RPMI7951 (cell line): ENCODE results near the gene HPSE2. TPM values are rescaled to one million over a fixed set of nuclear protein-coding genes. Genes with fewer than 3 reads are reported as not detected.

Experiments
- DNase-seq: peaks from one replicate; pipeline ENCODE4 v3.0.0-alpha.2; 2012; ENCODE audit warnings: low read depth
- total RNA-seq: library from RNA; depleted of rRNA; stranded (reverse); fragments of >200 nt; shearing (Covaris generic); gene quantifications from 2 replicates; pipeline ENCODE4 v1.2.3, GENCODE V29; 2014

Gene HPSE2
- total RNA-seq, 1 experiment from 2014 or later: not detected

DNA sequence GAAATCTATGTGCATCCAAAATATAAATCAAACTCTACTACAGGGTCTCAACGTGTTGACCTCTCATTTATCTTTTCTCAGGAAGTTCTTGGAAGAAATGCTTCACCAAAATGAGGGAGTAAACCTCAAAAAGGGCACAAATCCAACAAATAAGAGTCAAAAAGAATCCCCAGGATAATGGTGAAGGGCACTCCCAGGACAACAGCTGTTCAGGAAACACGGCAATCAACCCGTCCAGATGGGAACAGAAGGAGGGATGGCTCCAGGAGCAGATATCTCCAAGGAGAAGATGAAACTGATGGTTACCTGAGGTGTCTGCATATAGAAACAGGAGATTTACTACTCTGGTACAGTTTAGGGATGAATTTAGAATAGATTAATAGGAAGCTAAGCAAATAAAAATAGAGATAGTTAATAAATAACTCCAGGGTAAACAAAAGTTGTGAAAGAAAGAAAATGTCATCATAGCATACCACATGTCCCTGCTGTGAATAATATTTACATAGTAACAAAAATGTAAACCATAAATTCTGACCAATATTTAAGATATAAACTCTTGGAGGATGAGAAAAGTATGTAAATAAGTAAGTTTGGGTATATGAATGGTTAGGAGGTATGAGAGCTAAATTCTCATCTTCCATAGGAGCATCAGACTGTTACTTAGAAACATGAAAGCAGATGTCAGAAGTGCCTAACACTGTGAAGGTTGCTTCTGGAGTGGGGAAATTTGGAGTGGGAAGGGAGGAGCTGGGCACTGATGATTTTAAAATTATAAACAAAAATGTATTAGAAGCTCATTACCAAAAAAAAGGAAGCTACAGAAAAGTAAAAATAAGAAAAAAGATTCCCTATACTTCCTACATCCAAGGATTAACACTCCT, 551.4 kb downstream of the HPSE2 start:
- no peak for DNase-seq

DNA sequence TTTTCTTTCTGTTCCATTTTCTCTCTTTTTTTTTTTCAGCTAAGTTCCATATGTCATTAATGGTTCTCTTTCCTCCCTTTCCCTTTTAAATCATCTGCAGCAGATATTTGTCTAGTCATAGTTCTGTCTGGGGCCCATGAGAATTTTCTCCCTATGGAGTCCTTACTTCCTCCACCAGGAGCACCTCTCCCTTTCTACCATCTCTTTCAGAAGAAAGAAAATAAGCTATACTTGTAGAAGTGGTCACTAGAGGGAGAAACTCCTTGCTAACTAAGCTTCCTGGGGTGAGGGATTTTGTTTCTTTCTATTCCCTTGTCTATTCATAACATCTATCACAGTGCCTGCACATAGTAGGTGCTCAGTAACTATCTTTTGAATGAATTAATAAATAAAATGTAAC, 558.8 kb downstream of the HPSE2 start:
- DNase-seq: no peak

DNA sequence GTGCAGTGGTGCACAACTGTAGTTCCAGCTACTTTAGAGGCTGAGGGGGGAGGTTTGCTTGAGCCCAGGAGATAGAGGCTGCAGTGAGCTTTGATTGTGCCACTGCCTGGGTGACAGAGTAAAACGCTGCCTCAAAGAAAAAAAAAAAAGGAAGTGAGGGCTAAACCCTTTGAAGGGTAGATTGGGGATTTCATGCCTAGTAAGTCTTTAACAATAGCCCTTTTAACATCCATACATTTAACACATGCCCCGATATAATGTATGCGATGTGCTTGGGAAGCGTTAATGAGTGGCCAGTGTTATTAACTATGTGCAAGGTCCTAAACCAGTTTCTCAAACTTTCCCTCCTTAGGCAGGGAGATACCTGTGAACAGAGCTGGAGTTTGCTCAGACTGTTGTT, 559.8 kb downstream of the HPSE2 start:
- DNase-seq: no peak

DNA sequence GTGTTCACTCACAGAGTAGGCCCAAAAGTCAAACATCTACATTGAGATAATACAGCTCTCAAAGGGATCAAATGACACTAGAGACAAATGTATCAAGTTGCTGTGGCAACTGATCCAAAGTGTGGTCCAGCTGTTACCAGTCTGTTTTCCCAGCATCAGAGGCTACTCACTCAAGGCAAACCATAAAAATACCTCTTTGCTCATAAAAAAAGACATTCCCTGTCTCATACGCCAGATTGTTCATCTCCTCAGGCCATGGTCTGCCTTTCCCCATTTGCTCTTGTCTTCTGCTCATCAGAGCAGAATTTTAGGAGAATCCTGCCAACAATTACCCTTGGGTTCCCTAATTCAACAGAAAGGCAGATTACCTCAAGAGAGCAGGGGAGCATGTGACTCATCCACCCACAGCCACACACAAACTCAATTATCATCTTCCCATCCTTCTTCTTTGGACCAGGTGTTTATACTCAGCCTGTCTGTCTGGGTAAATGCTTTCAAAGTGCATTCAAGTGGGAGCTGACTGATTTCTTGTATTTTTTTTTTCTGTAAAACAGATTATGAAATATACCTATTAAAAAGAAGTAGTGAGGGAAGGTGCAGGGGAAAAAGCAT, 562.4 kb downstream of the HPSE2 start:
- no peak for DNase-seq

DNA sequence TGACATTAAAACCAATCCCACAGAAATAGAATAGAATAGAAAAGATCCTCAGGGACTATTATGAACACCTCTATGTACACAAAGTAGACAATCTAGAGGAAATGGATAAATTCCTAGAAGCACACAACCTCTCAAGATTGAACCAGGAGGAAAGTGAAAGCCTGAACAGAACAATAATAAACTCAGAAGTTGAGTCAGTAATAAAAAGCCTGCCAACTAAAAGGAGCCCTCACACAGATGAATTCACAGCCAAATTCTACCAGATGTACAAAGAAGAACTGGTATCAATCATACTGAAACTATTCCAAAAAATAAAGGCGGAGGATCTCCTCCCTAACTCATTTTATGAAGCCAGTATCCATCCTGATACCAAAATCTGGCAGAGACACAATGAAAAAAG, 568.6 kb downstream of the HPSE2 start:
- no peak for DNase-seq

DNA sequence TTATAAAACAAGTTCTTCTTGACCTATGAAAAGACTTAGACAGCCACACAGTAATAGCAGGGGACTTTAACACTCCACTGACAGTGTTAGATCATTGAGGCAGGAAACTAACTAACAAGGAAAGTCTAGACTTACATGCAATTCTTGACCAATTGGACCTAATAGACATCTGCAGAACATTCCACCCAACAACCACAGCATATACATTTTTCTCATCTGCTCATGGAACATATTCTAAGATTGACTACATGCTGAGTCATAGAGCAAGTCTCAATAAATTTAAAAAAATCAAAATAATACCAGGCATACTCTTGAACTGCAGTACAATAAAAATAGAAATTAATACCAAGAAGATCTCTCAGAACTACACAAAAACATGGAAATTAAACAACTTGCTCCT, 569.4 kb downstream of the HPSE2 start:
- no peak for DNase-seq

DNA sequence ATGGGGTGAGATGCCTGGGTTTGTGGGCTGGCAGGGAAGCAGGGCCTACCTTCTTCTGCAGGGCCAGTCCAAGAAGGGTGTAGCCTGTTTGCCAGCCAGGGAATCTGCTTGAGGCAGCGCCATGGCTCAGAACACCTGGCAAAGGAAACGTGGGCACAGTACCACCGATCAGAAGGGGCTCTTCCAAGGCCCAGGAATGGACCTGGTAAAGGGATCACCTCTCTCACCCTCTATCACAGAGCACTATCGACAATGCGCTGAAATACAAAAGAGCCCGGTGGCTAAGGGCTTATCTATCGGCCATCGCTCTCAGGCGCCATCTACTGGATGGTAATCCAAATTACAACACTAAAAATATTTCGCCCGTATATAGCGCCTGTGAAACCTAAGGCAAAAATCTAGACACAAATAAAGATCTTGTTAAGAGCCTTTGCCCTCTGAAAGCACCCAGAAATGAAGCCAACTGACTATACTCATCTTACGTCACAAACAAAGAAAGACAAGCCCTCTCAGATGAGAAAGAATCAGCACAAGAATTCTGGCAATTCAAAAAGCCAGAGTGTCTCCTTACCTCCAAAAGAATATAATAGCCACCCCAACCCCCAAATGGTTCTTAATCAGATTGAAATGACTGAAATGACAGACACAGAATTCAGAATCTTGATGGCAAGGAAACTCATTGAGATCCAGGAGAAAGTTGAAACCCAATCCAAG, 571.2 kb downstream of the HPSE2 start:
- peak; percentile 0 for DNase-seq

DNA sequence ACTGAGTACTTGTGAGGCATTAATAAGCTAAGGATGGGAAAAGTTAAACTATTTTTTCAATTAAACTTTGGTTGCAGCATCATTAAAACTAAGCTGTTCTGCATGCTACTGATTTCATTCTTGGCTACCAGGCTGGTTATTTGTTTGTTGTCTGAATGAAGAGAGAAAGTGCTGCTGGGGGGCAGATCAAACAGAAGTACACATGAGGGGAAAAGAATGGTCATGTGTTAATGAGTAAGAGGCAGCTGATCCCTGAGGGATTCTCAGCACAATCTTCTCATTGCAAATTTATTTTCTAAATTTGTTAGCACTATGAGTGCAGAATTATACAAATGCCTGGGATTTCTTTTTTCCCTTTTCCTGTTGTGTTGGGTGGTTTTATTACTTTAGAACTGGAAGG, 575.7 kb downstream of the HPSE2 start:
- DNase-seq: no peak

DNA sequence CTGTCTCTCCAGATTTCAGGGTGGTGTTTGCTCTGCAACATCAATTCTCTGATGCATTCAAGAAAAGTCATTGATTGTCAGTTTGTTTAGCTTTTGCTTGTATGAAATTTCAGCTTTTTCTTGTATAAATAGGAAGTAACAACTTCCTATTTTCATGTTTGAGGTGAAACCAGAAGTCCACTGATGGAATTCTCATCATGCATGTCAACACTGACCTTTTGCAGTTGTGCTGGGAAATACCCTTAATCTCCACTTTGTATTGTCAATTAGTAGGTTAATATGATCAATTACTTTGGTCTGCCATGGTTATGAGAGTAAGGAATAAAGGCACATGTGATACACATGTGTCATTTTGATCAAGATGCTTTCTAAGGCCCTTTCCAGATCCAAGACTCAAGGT, 580.2 kb downstream of the HPSE2 start:
- no peak for DNase-seq

DNA sequence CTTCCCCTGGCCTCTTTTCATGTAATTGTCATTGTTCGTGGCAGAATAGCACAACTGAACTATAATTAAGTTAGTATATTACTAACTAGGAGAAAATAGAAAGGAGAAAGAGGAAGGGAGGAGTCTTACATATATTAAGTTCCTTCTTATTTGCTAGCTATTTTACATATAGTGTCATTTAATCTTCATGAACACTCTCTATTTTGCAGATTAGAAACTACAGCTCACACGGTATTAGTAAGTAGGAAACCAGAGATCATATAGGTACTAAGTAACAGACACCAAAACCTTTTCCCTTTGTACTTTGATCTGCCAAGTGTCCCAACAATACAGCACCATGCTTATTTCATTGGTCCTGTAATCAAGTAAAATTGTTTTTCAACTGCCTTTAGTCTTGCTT, 586.5 kb downstream of the HPSE2 start:
- no peak for DNase-seq

DNA sequence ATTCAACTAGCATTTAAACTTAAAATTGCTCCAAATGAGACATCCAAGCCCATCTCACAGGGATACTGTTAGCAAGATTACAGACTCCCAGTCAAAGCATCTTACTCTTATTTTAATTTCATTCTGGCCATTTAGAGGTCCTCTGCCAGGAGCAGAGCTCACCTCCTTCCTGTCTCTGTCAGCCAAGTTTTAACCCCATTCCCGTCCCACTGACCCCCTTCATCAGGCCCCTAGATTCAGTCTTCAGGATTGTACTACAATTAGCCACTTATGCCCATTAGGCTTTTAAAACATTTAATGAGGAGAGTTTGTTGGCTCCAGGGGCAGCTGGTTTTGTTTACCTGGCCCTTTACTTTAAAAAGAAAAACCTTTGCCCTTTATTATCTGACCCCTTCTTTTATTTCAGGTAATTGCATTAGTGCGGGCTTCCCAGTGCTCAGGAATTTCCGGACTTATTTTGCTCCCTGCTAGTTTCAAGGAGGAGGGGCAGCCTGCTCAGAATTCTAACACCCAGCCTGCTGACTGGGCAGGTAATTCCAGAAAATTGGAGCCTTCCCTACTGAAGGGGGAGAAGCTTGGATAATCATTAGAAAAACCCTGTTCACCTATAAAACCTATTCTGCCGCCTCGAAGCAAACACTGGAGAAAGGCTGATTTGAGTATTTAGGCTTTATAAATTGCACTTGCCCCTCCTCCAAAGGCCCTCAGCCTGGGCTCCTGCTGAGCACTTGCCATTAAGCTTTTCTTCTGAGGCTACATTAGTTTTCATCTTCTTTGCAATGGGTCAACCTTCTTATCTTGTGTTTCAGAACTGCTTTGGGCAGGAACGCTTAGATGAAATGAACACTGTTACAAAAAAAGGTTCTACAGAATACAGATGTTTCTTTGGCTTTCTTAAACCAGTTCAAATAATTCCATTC, 588.4 kb downstream of the HPSE2 start:
- no peak for DNase-seq

DNA sequence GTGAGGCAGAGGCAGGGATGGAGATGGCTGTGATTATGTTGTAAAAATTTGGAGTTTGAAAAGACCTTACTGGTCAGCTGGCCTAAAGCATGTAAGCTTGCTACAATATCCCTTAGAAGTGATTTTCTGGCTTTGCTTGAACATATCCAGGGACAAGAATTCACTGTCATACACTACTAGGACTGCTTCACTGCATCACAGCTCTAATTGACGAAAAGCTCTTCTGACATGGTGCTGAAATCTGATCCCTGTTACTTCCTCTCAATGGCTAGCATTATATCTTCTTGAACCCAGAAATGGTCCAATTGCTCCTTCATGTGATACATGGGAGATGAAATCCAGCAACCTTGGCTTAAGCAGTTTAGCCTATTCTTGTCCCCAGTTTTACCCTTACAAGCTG, 591.2 kb downstream of the HPSE2 start:
- no peak for DNase-seq

DNA sequence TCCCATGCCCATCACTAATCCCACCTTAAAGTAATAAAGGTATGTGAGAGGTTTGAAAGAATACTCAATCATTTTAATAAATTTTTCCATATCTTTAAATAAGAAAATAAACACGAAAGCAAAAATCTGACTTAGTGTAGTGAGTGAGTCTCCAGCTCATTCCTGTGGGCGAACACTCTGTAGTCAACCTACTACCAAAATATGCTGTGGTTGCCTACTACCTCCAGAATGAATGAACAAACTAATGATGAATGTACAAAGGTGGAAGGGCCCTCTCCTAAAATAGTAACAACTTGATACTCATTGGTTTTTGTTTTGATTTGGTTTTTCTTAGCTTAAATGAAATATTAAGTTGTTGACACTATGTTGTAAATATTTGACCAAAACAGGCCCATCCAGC, 593.4 kb downstream of the HPSE2 start:
- DNase-seq: no peak

DNA sequence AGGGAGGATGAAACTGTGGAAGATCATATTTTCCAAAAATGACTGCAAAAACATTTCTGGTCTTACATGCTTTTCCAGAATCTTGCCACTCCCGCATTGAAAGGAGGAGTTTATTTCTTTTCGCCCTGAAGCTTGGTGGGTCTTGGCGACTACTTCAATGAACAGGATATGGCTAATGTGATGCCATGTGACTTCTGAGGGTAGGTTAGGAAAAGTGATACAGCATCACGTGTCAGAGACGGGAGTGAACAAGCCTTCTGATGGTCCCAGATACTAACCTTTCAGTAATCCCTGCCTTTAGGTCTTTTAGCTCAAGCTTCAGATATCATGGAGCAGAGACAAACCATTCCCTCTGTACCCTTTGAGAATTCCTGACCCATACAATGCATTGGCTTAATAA, 596.7 kb downstream of the HPSE2 start:
- DNase-seq: no peak

DNA sequence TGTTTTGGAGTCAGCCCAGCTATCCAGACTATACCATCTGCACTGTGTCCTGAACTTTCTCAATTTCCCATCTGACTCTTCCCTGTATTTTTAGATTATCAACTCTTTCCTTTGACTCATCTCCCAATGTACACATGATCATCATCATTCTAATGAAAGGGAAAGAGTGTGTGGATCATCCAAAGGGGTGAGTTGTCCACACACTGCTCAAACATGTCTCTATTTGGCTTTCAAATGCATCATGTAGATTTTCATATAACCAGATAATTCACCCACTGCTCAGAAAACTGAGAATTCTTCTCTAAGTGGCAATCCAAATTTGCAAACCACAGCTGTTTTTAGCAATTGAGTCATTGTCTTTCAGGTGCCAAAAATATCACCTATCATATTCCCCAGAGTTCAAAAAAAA, 598.7 kb downstream of the HPSE2 start:
- DNase-seq: no peak

DNA sequence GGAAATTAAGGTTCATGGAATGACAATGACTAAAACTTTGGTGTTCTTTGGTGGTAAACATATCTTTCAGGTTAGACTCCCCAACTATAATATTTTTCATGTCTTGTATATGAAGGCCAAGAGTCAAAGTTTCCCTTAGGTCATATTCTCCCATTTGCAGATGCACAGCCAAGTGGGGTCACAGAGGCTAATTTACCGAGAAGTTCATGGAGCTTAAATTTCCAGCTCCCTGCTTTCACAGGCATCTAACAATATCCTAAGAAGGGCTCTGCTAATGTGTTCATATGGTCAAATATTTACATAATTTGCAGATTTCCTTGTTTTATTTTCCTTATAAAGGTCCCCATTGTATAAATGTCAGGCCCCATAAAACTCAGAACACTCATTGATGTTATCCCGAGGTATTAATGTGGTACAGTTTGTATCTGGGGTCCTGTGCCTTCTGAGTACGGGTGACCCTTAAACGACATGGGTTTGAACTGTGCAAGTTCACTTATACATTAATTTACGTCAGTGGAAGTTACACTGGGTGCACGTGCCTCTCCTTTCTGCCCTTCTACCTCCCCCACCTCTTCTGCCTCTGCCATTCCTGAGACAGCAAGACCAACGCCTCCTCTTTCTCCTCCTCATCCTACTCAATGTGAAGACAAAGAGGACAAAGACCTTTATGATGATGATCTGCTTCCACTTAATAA, 603.0 kb downstream of the HPSE2 start:
- no peak for DNase-seq

DNA sequence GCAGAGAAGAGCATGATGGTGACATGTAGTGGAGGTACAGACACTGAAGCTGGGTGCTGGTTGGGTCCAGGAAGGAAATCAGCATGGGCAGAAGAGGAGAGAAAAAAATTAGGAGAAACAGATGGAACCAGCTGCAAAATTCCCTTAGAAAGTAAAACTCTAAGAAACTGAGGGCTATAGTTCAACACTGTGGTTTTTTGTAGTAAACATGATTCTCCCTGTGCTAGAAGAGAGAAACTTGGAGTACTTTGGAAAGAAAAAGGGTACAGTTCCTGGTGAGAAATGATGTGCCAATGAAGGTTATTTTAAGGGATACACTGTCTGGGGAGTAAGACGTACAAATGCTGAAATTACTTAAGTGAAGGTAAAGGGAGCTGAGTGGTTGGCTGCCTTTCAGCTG, 607.4 kb downstream of the HPSE2 start:
- DNase-seq: no peak

DNA sequence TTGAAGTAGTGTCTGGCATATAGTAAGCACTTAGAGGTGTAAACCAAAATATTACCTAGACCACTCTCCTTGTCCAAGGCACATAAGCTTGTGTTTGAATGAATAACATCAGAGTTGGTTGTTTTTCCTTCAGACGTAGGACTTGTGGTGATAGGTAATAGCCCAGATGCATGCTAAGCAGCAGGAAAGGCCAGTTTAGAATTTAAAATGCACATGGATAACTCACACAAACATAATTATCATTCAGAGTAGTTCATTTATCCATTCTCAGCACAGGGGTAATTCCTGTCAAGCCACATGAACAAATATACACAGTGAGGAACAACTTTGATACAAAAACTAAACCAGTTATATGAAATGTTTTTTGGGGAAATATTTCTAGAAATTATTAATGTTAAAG, 607.9 kb downstream of the HPSE2 start:
- DNase-seq: no peak

DNA sequence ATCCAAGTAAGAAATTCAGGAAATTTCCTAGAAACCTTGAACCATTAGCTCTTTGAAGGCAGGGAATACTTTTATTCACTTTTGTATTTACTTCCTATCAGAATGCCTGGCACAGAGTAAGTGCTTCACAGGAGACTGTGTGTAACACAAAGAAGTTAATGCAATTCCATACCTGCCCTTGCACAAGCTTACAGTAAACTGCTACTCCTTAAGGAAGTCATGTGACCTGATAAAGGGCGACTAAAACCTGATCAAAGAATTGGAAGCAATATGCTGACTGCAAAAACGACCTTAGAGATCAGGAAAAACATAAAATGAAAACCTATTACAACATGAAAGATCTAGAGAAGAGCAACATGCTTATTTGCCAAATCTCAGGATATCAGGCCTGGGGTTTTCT, 610.7 kb downstream of the HPSE2 start:
- DNase-seq: no peak

DNA sequence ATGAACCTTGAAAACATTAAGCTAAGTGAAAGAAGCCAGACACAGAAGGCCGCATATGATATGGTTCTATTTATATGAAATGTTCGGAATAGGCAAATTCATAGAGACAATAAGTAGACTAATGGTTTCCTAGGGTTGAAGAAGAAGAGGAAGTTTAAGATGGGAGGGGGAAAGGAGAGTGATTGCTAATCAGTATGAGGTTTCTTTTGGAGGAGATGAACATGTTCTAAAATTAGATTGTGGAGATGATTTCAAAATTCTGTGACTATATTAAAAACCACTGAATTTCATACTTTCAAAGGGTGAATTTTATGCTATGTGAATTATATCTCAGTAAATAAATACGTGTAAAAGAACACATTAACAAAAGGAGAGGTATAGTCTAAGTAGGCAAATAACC, 612.5 kb downstream of the HPSE2 start:
- no peak for DNase-seq

DNA sequence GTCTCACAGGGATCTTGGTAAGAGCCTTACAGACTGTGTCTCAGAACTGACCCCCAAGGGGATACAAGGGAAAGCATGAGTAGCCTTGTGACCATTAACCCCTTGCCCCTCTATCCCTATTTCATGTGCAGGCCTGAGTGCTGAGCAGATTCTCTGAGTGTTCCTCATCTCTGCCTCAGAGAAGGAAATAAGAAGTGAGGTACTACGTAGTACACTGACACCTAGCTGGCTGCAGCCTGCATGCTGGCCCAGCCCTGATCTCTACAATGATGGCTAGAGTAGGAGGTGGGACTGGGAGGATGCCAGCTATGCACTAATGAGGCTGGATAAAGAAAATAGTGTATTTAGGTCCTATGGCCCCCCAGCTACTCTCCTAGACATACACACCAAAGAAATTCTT, 614.0 kb downstream of the HPSE2 start:
- DNase-seq: no peak
